ENCODE results near the gene CREBBP. TPM values are rescaled to one million over a fixed set of nuclear protein-coding genes. Genes with fewer than 3 reads are reported as not detected.

CREBBP gene
- total RNA-seq, 2 donors from 2014 or later: 65.0 to 103 TPM

DNA sequence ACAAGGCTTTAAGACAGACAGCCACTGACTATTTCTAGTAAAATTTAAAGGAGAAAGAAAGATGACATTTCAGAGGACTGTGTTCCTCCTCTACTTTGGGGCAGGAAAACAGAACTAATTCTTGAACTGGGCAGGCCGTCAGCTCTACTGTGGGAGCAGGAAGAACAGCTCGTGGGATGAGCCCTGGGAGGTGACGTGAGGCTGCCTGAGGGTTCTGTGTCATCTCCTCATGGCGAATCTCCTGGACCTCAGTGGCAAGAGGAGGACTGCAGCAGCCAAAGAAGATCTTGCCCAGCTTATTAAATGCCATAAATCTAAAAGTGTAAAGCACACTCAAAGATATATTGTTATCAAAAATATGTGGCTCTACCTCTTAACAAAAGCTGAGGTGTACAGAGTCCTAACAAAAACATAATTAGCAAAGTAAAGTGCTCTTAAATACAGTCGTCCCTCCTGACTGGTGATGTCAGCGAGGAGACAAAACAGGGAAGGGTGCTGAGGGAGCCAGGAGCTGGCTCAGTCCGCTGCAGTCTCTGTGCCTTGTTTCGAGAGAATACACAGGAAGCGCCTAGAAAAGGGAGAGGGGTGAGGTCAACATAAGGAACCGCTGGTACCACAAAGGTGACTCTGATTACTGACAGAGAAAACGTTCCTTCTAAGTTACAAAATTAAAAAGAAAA, 58.0 kb downstream of the CREBBP start:
- Histone ChIP-seq H3K9me3 (no peaks in the 10 kb centered on the region), H3K4me1 (ENCODE audit: control insufficient read depth in 1 of 2, low read depth in 2 of 2) (peaks cover 48 to 85% of the 10 kb centered on the region in 2 donors), H3K27me3 (replicated peaks; ENCODE audit: insufficient read depth) (no peaks in the 10 kb centered on the region), H3K27ac (no peak overlapping the region), H3K4me3 (no peak overlapping the region), H3K36me3 (no peaks in the 10 kb centered on the region)
- ATAC-seq (ENCODE audit: insufficient number of reproducible peaks, low FRiP score, low read depth) (no peak), DNase-seq (ENCODE audit: low spot score) (no peak)
- TF ChIP-seq, protein P1, sequence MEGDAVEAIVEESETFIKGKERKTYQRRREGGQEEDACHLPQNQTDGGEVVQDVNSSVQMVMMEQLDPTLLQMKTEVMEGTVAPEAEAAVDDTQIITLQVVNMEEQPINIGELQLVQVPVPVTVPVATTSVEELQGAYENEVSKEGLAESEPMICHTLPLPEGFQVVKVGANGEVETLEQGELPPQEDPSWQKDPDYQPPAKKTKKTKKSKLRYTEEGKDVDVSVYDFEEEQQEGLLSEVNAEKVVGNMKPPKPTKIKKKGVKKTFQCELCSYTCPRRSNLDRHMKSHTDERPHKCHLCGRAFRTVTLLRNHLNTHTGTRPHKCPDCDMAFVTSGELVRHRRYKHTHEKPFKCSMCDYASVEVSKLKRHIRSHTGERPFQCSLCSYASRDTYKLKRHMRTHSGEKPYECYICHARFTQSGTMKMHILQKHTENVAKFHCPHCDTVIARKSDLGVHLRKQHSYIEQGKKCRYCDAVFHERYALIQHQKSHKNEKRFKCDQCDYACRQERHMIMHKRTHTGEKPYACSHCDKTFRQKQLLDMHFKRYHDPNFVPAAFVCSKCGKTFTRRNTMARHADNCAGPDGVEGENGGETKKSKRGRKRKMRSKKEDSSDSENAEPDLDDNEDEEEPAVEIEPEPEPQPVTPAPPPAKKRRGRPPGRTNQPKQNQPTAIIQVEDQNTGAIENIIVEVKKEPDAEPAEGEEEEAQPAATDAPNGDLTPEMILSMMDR (IDR thresholded peaks at IDR 0.05): no peak

DNA sequence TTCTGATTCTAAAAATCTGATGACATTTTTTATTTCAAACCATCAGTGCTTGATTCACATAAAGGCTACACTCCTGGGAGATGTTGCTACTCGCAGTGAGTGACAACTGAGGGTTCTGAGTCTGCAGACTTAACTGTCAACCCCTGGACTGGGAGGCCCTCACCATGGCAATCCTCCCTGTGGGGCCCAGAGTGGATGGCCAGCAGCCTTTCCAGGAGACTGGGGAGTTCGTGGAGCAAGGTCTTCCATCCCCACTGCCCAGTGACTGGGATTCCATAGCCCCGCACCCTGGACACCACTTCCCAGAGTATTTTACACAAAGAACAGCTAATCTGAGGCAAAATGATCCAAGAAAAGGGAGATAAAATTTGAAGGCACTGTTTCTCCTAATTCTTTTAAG, 59.3 kb downstream of the CREBBP start:
- Histone ChIP-seq H3K4me3 (no peak overlapping the region), H3K27me3 (replicated peaks; ENCODE audit: insufficient read depth) (no peaks in the 10 kb centered on the region), H3K36me3 (no peaks in the 10 kb centered on the region), H3K4me1 (ENCODE audit: control insufficient read depth in 1 of 2, low read depth in 2 of 2) (peaks cover 52 to 93% of the 10 kb centered on the region in 2 donors), H3K9me3 (no peaks in the 10 kb centered on the region), H3K27ac (no peak overlapping the region)
- DNase-seq (ENCODE audit: low spot score) (no peak), ATAC-seq (ENCODE audit: insufficient number of reproducible peaks, low FRiP score, low read depth) (no peak)
- TF ChIP-seq, protein P1 (IDR thresholded peaks at IDR 0.05): no peak

DNA sequence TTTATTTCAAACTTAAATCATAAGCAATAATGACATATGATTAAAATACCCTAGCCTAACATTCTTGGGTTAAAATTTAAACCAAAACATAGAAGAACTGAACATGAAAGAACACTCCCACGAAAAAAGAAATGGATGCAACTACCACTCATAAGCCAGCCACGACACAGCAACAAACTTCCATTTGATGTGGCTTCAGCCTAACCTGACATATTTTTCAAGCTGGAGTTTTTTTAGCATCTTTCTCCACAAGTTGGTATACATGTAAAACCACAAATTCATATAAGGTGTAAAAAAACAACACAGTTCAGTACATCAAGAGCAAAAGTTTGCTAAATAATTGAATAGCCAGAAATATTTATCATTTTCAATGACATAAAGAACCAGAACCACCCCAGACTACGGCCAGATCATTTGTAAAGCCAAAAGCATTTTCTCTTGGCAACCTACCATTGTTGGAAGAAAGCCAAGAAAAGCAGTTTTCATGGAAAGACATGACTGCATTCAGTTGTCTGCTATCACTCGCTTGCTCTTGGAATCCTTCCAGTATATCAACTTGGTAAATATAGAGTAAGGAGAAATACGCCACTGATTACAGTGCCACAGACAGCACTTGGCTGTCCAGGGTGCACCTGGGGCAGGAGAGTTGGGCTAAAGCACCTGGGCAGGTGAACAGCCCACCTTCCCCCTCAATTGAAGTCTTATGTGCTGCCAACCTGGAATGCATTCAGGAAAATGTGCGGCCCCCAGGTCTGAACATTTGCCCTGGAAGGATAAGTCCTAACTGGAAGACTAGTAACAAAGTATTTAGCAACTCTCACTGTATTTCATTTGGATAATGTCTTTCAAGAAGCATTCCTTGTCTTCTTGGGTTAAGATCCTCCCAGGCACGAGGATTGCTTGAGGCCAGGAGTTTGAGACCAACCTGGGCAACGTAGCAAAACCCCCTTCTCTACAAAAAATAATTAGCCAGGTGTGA, 60.5 kb downstream of the CREBBP start:
- TF ChIP-seq, protein P1 (IDR thresholded peaks at IDR 0.05): no peak
- Histone ChIP-seq H3K27ac (peak overlapping the region in 1 of 2 donors; percentile 15), H3K36me3 (no peaks in the 10 kb centered on the region), H3K9me3 (no peaks in the 10 kb centered on the region), H3K4me1 (ENCODE audit: control insufficient read depth in 1 of 2, low read depth in 2 of 2) (peaks cover 55 to 96% of the 10 kb centered on the region in 2 donors), H3K27me3 (replicated peaks; ENCODE audit: insufficient read depth) (no peaks in the 10 kb centered on the region), H3K4me3 (peak overlapping the region; percentile 19)
- DNase-seq (ENCODE audit: low spot score) (no peak), ATAC-seq (ENCODE audit: insufficient number of reproducible peaks, low FRiP score, low read depth) (no peak)

DNA sequence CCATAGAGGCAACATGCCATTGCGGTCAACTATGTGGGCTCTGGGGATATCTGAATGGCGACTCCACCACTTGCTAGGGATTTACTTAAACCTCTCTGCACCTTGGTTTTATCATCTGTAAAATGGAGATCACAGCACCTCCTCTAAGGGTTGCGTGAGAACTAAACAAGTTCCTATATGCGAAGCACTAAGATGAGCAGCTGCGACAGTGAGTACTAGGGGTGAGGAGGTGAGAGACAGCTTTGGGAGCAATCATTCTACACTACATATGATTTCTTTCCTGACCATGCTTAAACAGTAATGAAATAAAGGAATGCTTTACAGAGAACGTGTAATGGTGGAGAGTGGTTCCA, 61.4 kb downstream of the CREBBP start:
- Histone ChIP-seq H3K36me3 (no peaks in the 10 kb centered on the region), H3K27me3 (replicated peaks; ENCODE audit: insufficient read depth) (no peaks in the 10 kb centered on the region), H3K4me3 (no peak overlapping the region), H3K4me1 (ENCODE audit: control insufficient read depth in 1 of 2, low read depth in 2 of 2) (peaks cover 48 to 87% of the 10 kb centered on the region in 2 donors), H3K9me3 (no peaks in the 10 kb centered on the region), H3K27ac (no peak overlapping the region)
- no peak for ATAC-seq (ENCODE audit: insufficient number of reproducible peaks, low FRiP score, low read depth)
- no peak for DNase-seq (ENCODE audit: low spot score)
- TF ChIP-seq, protein P1 (IDR thresholded peaks at IDR 0.05): no peak

DNA sequence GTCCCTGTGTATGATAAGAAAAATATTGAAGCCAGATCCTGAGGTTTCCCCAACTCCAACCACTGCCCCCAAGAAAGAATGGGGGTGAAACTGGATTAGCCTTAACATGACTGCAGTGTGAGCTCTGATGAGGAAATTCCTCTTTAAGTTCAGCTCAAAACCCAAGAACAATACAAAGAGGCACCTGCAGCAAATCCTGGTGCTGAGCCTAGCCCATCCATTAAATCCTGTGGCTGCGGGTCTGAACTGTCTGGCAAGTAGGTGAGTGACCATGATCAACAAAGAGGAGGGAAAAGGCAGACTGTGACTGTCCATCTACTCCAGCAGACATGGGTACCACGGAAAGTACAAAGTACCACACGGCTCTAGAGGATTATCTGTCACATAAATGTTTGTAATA, 64.2 kb downstream of the CREBBP start:
- H3K9me3 ChIP-seq: no peaks in the 10 kb centered on the region
- DNase-seq (ENCODE audit: low spot score) (no peak), ATAC-seq (ENCODE audit: insufficient number of reproducible peaks, low FRiP score, low read depth) (no peak)
- H3K4me3 ChIP-seq: no peak overlapping the region
- no peaks in the 10 kb centered on the region for H3K27me3 ChIP-seq (replicated peaks; ENCODE audit: insufficient read depth)
- TF ChIP-seq, protein P1 (IDR thresholded peaks at IDR 0.05): no peak
- H3K36me3 ChIP-seq: no peaks in the 10 kb centered on the region
- no peak overlapping the region for H3K27ac ChIP-seq
- peaks cover 35 to 73% of the 10 kb centered on the region in 2 donors for H3K4me1 ChIP-seq (ENCODE audit: control insufficient read depth in 1 of 2, low read depth in 2 of 2)

Data from thoracic aorta (tissue), 2 donors.